ENCODE measurements around the gene RHNO1.

Gene RHNO1, protein sequence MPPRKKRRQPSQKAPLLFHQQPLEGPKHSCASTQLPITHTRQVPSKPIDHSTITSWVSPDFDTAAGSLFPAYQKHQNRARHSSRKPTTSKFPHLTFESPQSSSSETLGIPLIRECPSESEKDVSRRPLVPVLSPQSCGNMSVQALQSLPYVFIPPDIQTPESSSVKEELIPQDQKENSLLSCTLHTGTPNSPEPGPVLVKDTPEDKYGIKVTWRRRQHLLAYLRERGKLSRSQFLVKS

DNA sequence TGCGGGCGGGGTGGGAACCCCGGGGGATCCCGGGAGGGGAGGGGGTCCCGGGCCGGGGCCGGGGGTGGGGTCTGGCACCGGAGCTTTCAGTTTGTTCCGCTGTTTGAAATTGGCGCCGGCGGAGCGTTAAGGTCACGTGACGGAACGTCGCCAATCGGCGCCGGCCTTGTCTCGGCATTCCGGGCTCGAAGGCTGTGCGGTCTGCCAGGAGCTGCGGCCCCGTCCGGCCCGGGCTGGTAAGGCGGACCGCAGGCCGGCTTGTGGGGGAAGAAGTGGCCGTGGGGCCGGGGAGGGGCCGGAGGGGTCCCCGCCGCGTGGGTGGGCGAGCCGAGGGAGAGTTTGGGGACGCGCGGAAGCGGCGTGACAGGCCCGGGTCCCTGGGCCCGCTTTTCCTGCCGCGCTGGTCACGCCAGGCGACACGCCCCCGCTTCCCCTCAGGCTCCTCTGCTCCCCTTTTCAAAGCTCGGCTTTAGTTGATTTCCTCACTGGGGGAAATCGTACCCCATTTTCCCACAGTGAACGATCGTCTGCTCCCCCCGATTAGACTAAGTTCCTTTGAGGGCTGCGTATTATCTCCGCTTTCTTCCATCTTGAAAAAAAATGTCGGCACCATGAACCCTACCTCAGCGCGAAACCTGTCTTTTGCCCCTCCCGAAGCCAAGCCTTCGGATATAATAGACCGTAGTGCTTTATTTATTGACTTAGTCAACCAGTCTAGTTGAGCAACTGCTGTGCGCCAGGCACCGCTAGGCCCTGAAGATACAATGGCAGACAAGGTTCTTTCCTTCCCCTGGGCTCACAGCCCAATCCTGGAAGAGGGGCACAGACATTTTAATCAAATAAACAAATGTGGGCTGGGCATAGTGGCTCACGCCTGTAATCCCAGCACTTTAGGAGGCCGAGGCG is at the start of gene RHNO1, which contains the start of gene FOXM1:
Gene RHNO1 (plus strand): TSS at position 177 of the 906 bp plus-strand sequence. CDS start 8,144 bp downstream, outside the sequence.
Gene FOXM1 (minus strand): TSS at position 128 of the 906 bp plus-strand sequence. CDS start 2,696 bp downstream, outside the sequence.
- peak; percentile 93 for DNase-seq (ENCODE audit: low spot score)

DNA sequence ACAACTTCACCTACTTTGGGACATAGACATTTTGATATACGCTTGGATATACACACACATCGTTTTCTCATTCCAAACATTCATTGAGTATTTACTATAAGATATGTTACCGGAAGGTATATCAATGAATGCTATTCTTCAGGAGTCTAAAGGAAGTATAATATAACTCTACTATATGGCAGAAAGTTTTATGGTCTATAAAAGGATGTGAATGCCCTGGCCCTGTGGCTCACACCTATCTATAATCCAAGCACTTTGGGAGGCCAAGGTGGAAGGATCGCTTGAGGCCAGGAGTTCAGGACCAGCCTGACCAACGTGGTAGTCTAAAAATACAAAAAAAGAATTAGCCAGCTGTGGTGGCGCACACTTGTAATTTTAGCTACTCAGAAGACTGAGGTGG is 47.7 kb upstream of the RHNO1 start:
- no peak for DNase-seq (ENCODE audit: low spot score)

DNA sequence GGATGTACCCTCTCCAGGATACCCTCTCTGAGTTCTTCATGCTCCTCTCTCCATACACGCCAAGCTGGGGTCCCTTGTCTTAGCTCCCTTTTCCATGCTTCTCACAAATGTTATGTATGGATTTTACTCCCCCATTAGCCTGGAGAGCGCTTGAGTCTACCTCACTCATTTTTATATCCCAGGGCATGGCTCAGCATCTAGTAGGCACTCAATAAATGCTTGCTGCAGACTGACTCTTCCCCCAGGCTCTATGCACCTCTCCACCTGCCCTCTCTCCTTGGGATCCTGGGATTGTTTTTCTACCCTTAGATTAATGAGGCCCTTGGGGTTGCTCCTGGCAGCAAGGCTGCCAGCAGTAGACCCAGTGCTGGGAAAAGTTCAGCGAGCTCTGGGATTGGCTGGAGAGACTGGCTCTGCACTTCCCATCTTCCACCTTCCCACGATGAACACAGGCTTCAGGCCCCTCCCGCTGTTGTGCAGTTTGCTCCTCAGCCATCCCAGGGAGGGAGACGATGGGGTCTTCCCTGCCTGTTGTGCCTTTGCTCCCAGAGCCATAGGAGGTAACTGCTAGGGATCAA is 44.4 kb upstream of the RHNO1 start:
- no peak for DNase-seq (ENCODE audit: low spot score)

DNA sequence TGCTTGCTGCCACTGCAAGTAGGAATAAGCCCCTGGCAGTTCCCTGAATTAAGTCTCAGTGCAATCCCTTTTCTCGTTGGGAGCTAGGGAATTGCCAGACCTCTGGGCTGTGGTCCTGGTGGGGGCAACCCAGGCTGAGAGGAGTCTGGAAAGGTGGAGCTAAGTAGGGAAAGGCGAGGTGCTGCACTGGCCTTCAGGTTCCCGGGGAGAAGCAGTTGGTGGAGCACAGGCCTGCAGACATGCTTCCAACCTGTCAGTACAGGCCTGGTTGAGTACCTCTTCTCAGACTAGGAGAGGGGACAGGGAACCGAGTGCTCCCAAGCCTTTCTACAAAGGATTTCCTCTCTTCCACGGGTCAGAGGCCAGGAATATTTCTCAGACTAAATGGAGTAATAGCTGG is 43.7 kb upstream of the RHNO1 start:
- DNase-seq (ENCODE audit: low spot score), result no peak

DNA sequence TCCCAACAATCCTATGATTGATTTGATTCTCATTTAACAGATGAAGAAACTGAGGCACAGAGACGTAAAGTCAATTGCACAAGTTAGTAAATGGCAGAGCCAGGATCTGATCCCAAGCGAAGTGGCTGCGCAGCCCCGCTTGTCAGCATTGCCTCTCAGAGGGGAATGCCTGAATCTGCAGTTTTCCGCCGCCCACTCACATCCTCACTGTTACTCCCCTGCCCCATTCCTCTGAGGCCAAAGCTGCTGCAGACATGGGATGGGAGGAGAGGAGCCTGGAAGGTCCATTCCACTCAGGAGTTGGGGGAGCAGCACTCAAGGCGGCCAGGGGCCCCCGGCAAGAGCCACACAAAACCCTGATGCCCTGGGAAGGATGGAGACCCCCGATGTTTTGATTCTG is 43.2 kb upstream of the RHNO1 start:
- no peak for DNase-seq (ENCODE audit: low spot score)

DNA sequence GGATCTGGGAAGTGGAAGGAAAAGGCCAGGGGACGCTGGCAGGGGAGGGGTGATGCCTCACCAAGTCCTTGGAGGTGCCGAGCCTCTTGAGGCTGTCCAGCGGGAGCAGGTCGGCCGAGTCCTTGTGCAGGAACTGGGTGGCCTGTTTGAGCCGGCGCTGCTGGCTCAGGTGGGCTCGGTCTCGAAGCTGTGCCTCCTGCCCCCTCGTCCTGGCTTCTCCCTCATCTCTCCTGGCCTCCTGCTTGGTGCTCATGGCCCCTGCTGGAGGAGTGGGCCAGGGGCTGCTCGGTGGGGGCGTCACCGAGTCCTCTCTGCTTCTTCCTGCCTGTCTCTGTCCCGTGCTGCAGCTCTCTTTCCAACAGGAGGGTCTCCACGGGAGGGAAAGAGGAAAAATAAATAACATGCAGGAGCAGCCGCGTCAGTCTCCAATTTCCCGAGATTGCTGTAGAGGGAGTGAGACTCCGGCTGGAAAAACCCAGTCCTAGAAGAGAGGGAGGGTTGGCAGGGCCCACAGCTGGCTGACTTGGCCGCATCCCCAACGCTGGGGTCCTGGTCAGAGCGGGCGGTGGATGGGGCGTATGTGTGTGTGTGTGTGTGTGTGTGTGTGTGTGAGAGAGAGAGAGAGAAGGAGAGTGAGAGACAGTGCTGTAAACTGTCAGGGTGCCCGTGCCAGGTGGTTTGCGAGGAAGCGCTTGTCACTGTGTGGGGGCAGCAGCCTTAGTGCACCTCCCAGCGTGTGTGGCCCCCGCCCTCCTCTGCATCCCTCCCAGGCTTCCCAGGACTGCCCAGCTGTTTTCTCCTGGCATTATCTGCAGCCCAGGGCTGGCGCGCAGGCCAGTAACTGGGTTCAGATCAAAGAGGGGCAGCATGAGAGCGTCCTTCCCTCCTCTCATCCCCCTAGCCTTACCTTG is 42.2 kb upstream of the RHNO1 start, which contains the start of gene NRIP2:
Gene NRIP2 (minus strand): TSS at position 455 of the 911 bp plus-strand sequence. CDS start 52 bp downstream, at position 403.
- no peak for DNase-seq (ENCODE audit: low spot score)

DNA sequence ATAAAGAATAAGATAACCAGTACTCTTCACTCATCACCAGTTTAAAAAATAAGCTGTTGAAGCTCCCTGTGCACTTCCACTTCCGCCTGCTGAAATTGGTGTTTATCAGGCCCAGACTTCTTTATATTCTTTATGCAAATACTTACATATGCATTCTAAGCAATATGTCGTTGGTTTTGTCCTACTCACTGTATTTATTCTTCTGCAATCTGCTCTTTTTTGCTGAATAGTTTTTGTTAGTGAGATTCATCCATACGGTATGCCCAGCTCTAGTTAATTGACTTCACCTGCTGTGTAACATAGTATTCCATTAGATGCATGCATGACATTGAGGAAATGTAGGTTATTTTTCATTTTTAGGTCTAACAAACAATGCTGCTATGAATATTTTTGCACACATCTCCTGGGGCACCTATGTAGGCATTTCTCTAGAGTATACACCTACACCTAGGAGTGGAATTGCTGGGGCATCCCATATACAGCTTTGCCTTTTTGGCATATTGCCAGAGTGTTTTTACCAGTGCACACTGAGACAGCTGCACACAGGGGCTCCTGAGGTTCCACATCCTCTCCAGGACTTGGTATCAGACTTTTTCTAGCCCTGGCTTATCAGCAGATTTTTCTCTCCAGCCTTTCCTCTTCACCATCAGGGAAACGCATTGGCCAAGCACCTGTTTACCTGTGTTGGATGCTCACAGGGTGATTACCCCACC is 41.2 kb upstream of the RHNO1 start:
- no peak for DNase-seq (ENCODE audit: low spot score)

DNA sequence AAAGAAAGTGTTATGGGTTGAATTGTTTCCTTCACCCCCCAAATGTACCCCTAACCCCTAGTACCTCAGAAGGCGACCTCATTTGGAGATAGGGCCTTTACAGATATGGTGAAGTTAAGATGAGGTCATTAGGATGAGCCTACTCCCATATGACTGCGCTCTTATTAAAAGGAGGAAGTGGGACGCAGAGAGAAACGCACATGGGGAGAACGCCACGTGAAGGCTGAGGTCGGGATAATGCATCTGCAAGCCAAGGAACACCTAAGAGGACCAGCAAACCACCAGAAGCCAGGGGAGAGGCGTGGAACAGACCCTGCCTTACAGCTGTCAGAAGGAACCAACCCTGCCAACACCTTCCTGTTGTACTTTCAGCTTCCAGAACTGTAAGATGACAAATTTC is 40.4 kb upstream of the RHNO1 start:
- no peak for DNase-seq (ENCODE audit: low spot score)

DNA sequence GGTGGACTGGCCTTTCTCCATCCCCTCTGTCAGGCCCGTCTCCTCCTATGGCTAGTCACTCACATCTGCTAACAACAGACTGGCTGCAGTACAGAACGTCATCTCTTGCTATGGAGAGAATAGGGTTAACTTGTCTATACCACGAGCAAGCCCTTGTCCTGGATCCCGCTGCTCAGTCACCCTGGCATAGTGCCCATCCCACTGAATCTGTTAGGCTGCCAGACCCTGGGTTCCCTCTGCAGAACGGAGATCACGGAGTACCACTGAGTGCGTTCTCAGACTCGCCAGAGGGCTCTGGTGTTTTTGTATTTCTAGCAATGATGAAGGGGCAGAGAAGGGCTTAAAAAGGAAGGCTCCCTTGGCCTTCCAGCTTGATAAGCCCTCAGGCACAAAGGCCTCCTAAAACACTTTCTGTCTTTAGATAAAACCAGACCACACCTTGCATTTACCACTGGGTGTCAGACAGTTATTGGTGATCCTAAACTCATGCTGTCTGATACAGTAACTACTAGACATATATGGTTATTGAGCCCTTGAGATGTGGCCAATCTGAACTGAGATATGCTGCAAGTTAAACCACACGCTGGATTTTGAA is 35.9 kb upstream of the RHNO1 start:
- no peak for DNase-seq (ENCODE audit: low spot score)

DNA sequence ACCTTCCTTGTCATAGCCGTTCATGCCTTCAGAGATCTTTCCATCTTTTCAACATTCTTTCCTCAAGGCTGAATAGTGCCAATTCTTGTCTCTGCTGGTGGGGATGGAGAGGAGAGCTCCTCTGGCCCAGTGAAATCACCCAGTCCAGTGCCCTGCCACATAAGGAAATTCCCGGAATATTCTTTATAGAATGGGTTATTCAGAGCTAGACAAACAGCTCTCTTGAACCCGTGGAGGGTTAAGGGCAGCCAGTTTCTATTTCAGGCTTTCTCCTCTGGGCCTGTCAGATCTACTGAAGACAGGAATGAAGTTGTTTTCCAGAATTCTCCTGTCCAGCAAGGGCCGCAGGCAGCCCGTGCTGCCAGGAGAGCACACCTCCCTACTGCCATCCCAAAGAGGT is 34.1 kb upstream of the RHNO1 start:
- no peak for DNase-seq (ENCODE audit: low spot score)

DNA sequence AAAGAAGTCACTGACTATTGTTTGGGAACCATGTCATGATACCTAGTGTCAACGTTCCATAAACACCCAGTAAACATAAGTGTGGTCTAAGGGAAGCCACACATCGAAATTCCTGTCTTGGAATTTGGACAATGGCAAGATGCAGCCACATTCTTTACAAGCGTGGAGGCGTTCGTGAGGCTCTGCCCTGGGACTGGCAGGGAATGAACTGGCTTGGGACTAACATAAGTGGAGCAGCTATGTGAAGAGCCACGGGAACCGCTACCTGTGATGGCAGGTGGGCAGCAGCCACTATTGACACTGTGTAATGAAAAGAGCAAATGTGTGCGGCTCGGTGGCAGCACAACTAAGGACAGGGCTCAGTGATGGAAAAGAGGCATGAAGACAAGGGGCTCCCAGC is 32.2 kb upstream of the RHNO1 start:
- no peak for DNase-seq (ENCODE audit: low spot score)

DNA sequence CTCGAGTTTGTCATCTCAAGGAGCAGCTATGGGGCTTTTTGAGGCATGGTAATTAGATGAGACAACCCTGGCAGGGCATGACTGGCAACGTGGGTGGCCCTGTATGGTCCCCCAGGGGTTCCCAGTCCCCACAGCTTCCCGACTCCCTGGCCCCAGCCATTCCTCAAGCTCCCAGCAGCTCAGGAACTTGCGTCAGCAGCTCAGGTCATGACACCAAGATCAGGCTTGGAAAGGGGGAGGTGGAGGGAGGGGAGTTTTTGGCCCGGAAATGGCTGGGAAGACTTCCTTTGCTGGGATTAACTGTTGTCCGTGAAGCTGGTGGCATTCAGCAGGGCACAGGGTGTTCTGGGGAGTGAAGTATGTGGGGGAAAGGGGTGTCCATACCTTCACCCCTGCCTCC is 31.7 kb upstream of the RHNO1 start:
- no peak for DNase-seq (ENCODE audit: low spot score)

DNA sequence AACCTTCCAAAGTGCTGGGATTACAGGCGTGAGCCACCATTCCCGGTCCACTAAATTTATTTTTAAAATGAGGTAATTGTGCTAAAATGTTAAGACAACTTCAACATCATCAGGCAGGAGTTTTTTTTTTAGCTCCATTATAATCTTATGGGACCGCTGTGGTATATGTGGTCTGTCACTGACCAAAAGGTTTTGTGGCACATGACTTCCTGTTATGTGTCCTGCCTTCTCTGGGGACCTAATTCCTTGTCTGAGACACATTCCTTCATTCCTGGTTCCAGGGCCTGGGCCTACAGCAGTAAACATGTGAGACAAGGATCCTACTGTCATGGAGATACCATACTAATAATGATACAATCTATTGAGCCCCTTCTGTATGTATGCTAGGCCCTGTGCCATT is 25.1 kb upstream of the RHNO1 start:
- no peak for DNase-seq (ENCODE audit: low spot score)

DNA sequence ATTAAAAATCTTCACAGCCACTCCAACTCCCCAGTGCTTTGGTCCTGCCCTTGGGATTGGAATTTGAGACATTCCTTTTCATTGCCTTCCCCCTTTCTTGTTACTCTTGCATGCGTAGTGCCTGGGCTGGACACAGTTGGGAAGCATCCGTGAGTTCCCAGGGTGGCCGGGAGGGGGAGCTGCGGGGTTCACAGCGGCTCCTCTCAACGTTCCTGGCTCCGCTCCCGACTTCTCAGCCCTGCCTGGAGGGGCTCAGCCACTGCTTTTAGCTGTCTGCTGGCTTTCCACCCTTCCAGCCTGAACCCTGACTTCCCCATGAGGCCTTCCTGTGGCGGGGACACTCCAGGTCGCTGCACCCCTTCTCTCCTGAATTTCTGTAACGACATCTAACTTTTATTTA is 23.4 kb upstream of the RHNO1 start:
- peak; percentile 39 for DNase-seq (ENCODE audit: low spot score)

DNA sequence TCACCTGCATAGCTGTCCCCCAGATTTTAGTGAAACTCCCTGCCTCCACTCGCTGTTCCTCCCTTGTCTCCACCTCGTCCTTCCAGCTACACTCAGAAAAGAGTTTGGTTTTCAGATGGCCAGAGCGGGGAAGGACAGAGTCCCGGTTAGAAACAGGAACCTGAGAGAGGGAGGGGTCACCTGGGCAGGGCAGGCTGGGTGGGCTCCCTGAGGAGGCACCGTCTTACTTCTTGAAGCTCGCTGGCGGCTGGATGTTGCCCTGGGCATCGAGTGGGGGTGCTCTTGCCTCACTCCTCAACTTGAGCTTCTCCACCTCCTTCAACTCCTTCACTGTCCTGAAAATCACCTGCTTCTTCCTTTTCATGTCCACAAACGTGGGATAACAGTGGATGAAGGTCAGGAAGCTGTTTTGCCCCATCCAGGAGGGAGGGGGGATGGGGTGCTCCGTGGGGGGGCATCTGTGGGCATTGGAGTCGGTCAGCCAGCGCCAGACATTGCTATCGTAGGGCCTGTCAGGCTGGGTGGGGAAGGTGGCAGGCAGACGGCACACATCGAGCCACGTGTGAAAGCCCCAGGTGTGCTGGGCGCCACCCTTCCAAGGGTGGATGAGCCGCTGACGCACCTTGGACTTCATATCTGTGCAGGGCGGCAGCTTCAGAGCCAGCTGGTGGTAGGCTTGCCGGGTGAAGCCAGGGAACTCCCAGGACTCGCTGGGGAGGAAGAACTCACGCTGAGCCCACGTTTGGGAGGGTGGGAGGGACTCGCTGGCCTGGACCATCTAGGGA is 22.2 kb upstream of the RHNO1 start:
- DNase-seq (ENCODE audit: low spot score), result no peak

DNA sequence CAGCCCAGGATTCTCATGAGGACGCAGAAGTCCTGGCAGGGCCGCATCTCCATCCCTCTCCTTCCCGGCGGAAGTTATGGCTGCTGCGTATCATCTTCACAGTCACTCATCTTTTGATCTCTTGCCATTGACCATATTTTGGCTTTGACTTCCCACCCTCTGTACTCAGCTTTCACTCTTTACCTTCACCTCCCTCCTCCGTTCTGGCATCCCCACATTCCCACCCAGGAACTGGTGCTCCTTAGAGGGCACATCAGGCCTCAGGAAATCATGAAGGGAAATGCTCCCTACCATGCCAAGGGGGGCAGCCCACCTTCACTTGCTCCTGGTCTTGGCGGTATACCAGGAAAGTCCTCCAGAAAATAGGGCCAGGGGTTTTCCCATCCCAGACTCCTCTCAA is 21.5 kb upstream of the RHNO1 start:
- DNase-seq (ENCODE audit: low spot score), result no peak

DNA sequence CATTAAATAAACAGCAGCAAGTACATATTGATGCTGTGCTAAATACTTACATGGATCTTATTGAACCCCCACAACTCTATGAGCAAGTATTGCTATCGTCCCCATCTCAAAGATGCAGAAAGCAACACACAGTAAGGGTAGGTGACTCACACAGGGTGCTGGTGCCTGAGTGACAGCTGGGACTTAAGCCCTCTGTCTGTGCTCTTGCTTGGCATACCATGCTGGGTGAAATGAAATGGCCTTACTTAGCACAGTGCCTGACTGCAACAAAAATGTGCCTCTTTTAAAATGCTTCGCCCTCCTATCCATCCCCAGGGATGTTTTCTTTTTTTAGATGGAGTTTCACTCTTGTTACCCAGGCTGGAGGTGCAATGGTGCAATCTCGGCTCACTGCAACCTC is 21.0 kb upstream of the RHNO1 start:
- DNase-seq (ENCODE audit: low spot score), result no peak

DNA sequence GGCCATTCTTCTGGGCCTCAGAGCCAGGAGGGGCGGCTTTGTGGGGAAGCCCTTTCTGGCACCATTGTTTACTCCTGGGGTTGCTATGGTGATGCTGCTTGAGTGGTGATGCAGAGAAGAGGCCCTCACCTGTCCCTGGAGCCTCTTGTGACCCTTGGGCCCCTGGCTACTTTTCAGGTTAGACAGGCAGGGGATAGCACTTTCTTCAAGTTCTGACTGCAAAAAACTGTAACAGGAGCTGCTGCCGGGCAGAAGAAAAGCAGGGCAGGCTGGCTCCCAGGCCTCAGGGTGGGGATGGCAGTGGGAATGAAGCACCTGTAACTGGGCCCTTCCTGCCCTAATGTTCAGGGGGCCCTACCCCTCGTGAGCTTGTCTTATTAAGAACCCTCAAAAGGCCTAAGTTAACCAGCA is 20.0 kb upstream of the RHNO1 start, which contains the start of gene TEX52:
Gene TEX52 (minus strand): TSS at position 19 of the 411 bp plus-strand sequence. CDS start 13 bp downstream, at position 6.
- DNase-seq (ENCODE audit: low spot score), result no peak

DNA sequence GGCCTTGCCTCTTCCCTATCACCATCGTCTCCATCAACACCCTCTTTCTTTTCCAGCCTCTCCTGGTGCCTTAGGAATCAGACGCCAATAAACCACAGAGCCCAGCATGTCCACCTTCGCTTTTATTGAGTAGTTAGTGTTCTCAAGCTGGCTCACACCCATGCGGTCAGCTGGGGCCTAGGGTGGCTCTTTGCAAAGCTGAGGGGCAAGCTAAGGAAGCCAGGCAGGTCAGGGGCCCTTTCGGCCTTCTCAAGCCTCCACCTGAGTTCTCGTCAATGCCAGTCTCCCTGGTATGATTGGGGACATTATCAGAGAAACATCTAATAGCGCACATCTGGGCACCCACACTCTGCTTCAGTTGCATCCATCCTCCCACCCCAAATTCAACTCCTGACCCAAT is 19.4 kb upstream of the RHNO1 start:
- no peak for DNase-seq (ENCODE audit: low spot score)

DNA sequence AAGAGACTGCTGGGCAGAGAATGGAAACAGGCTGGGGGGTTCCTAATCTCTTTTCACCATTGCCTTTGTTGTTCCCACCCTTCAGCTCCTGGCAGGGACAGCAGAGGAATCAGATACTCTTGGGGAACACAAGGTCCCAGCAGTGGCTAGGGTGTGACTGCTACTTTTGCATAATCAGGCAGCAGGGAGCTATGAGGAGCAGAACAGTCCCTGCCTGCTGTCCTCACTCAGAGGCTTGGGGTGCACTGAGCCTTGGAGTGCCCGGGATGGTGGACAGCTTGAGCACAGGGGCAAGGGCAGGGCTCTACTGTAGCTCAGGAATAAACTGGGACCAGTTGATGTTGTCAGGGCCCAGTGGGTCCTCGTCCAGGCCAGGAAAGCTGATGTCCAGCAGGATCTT is 18.7 kb upstream of the RHNO1 start:
- DNase-seq (ENCODE audit: low spot score), result no peak
